Hepatocyte (in vitro differentiated cells): ENCODE results near the gene MTA3. TPM values are rescaled to one million over a fixed set of nuclear protein-coding genes. Genes with fewer than 3 reads are reported as not detected.

Source experiments
- DNase-seq: peaks from one replicate; pipeline ENCODE4 v3.0.0-alpha.2; 2016; ENCODE audit warnings: low spot score
- H2AFZ ChIP-seq: fragments of 200-600 bp; sonication (generic); 2 replicates; pipeline ENCODE4 v1.6.0; 2016; ENCODE audit warnings: antibody characterized with exemption, mild to moderate bottlenecking
- H3K27ac ChIP-seq: fragments of 200-600 bp; sonication (generic); 2 replicates; pipeline ENCODE4 v1.5.1; 2016; ENCODE audit warnings: mild to moderate bottlenecking
- H3K27me3 ChIP-seq: fragments of 200-600 bp; sonication (generic); 2 replicates; pipeline ENCODE4 v1.6.1; 2016
- H3K36me3 ChIP-seq: fragments of 200-600 bp; sonication (generic); replicated peaks from 2 replicates; pipeline ENCODE4 v1.5.1; 2016; ENCODE audit warnings: low read depth; ENCODE audit not compliant: insufficient read depth
- H3K4me1 ChIP-seq: fragments of 200-600 bp; sonication (generic); 2 replicates; pipeline ENCODE4 v1.5.1; 2016; ENCODE audit warnings: mild to moderate bottlenecking, moderate library complexity; ENCODE audit not compliant: insufficient read depth
- H3K4me2 ChIP-seq: fragments of 200-600 bp; sonication (generic); 2 replicates; pipeline ENCODE4 v1.6.0; 2016
- H3K4me3 ChIP-seq: fragments of 200-600 bp; sonication (generic); 2 replicates; pipeline ENCODE4 v1.5.1; 2016; ENCODE audit warnings: mild to moderate bottlenecking
- H3K79me2 ChIP-seq: fragments of 200-600 bp; sonication (generic); 2 replicates; pipeline ENCODE4 v1.6.0; 2017; ENCODE audit warnings: mild to moderate bottlenecking
- H3K9me2 ChIP-seq: fragments of 200-600 bp; sonication (generic); replicated peaks from 2 replicates; pipeline ENCODE4 v1.6.0; 2017; ENCODE audit warnings: mild to moderate bottlenecking; ENCODE audit not compliant: insufficient read depth
- H3K9me3 ChIP-seq: fragments of 200-600 bp; sonication (generic); 2 replicates; pipeline ENCODE4 v1.5.1; 2016; ENCODE audit warnings: low read depth, mild to moderate bottlenecking
- H4K20me1 ChIP-seq: fragments of 200-600 bp; sonication (generic); 2 replicates; pipeline ENCODE4 v1.6.0; 2016; ENCODE audit warnings: mild to moderate bottlenecking; ENCODE audit not compliant: insufficient read depth, poor library complexity, severe bottlenecking
- CTCF ChIP-seq: fragments of 200-600 bp; sonication (generic); IDR thresholded peaks from 2 replicates; pipeline ENCODE4 v1.5.1; 2016; ENCODE audit warnings: antibody characterized with exemption, mild to moderate bottlenecking; ENCODE audit not compliant: poor library complexity
- EZH2 ChIP-seq: fragments of 200-600 bp; sonication (generic); IDR thresholded peaks from 2 replicates; pipeline ENCODE4 v1.6.1; 2016; ENCODE audit warnings: antibody characterized with exemption, mild to moderate bottlenecking, borderline replicate concordance
- EZH2phosphoT487 ChIP-seq: fragments of 200-600 bp; sonication (generic); IDR thresholded peaks from one replicate; pipeline ENCODE4 v1.6.1; 2018; ENCODE audit warnings: antibody characterized with exemption, mild to moderate bottlenecking, low read depth, moderate library complexity; ENCODE audit not compliant: unreplicated experiment, severe bottlenecking
- WGBS: methylation state at CpG from one replicate; pipeline ENCODE4 v1.1.6; 2016; ENCODE audit warnings: low lambda C conversion rate; ENCODE audit errors: missing lambda C conversion rate; 5-methylcytosine and 5-hydroxymethylcytosine counted together
- polyA plus RNA-seq: library from polyadenylated mRNA; unstranded; fragments of >200 nt; fragmentation: Nextera tagmentation; extraction: Ambion mirVana; gene quantifications from 2 replicates; pipeline ENCODE4 v1.2.1, GENCODE V29; 2016
- total RNA-seq: library from RNA; depleted of rRNA; stranded (reverse); fragments of >200 nt; gene quantifications from 2 replicates; pipeline ENCODE4 v1.2.3, GENCODE V29; 2014

MTA3 gene
- total and polyA plus RNA-seq, 2 experiments from 2014 or later: 34.6 to 44.3 TPM

- WGBS: 81% methylated on average over 1 of the region's 1 CpG
- Histone ChIP-seq H3K9me3 (no peaks in the 10 kb centered on the region), H3K36me3 (no peaks in the 10 kb centered on the region), H3K4me2 (no peak overlapping the region), H3K27me3 (no peaks in the 10 kb centered on the region), H3K4me1 (no peaks in the 10 kb centered on the region), H4K20me1 (no peaks in the 10 kb centered on the region), H3K27ac (no peak overlapping the region), H3K4me3 (no peak overlapping the region), H3K79me2 (no peaks in the 10 kb centered on the region), H3K9me2 (no peaks in the 10 kb centered on the region), H2AFZ (no peak overlapping the region)
- DNase-seq: no peak
- no peak for TF ChIP-seq CTCF
- no peak for TF ChIP-seq EZH2phosphoT487
- no peak for TF ChIP-seq EZH2
These were observed 7.5 kb upstream of the MTA3 start for GRCh38 chr2:42560899-42561298.

- 81% methylated on average over 4 of the region's 4 CpGs for WGBS
- Histone ChIP-seq H2AFZ (no peak overlapping the region), H3K4me1 (peaks cover 1% of the 10 kb centered on the region)
These were observed 5.8 kb upstream of the MTA3 start for GRCh38 chr2:42562474-42563144.

GRCh38 chr2:42566025-42566424, 2.4 kb upstream of the MTA3 start:
- Histone ChIP-seq H2AFZ (no peak overlapping the region), H3K4me2 (no peak overlapping the region)
- WGBS: 91% methylated on average over 3 of the region's 3 CpGs

More at GRCh38 chr2:42562474-42563144, 5.8 kb upstream of the MTA3 start:
- Histone ChIP-seq H3K27me3 (no peaks in the 10 kb centered on the region), H3K36me3 (no peaks in the 10 kb centered on the region), H3K27ac (peak overlapping the region; percentile 19), H3K4me3 (no peak overlapping the region), H4K20me1 (no peaks in the 10 kb centered on the region), H3K79me2 (no peaks in the 10 kb centered on the region), H3K9me2 (no peaks in the 10 kb centered on the region), H3K4me2 (no peak overlapping the region), H3K9me3 (no peaks in the 10 kb centered on the region)
- peak; percentile 26 for DNase-seq
- no peak for TF ChIP-seq EZH2phosphoT487
- no peak for TF ChIP-seq CTCF
- TF ChIP-seq EZH2: no peak

More at GRCh38 chr2:42566025-42566424, 2.4 kb upstream of the MTA3 start:
- Histone ChIP-seq H3K79me2 (peaks cover 13% of the 10 kb centered on the region), H3K9me3 (no peaks in the 10 kb centered on the region), H3K27ac (no peak overlapping the region), H3K4me1 (peaks cover 16% of the 10 kb centered on the region), H3K4me3 (no peak overlapping the region), H4K20me1 (peaks cover 9% of the 10 kb centered on the region), H3K27me3 (no peaks in the 10 kb centered on the region), H3K9me2 (no peaks in the 10 kb centered on the region), H3K36me3 (no peaks in the 10 kb centered on the region)
- no peak for TF ChIP-seq CTCF
- TF ChIP-seq EZH2: no peak
- no peak for TF ChIP-seq EZH2phosphoT487
- no peak for DNase-seq
